ENCODE results near the gene ZNF385C.
A peak's percentile ranks its signal among the peaks of the same experiment; 100 is the strongest.

ZNF385C gene

DNA sequence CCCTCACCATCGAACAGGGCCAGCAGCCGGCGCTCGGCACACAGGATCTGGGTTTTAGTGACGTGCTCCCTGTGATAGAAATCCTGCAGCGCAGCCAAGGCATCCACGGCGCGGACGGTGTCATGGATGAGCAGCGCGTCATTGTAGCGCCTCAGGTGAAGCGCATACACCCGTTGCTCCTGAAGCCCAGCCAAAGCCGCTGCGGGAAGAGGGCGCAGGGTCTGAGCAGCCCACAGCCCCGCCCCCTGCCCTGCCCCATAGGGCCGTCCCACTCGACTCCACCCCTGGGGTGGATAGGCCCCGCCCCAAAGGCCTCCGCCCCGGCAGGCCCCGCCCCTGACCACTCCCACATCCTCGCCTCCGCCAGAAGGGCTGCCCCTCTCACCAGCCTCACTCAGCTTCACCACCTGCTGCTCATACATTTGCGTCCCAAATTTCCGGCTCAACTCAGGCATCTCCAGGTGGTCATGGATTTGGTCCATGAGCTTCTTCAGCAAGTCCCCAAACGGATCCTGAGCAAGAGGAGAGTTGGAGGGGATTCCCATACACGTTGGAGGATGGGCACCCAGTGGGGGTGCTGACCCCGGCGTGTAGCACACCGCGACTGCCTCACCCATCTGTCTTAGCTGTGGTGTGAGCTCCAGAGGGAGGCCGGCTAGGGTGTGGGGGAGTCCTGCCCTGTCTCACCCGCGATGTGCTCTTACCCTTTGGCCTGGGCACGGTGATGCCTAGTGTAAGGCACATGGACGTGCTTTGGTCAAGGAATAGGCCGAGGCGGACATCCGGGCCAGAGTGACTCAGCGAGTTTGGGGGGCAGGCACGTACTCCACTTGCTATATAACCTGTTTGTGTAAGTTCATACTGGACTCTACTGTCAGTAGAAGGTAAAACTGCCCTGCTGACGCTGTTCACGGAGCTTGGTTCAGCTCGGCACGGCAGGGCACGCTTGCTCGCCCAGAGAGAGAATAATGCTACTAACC lies 9.6 kb upstream of the ZNF385C start:
- no peak overlapping the region for H3K27ac ChIP-seq (ENCODE audit: low read length)
- no peaks in the 10 kb centered on the region for H3K27me3 ChIP-seq (ENCODE audit: control insufficient read depth, insufficient read depth, low read length)
- peak overlapping the region; percentile 39 for H3K4me3 ChIP-seq (ENCODE audit: low read length)
- 0 out of 2 replicates have a peak, but pooled peaks cover 2% of the 10 kb centered on the region for H3K36me3 ChIP-seq (ENCODE audit: control insufficient read depth, insufficient read depth, low read length)
- H3K4me1 ChIP-seq (ENCODE audit: control insufficient read depth, insufficient read depth, low read length) = peaks cover 9% of the 10 kb centered on the region
- WGBS (ENCODE audit: insufficient coverage, insufficient read length) = no CpG with 5 or more reads among the region's 51 CpGs
- no peaks in the 10 kb centered on the region for H3K9me3 ChIP-seq (ENCODE audit: control insufficient read depth, insufficient read depth, low read length)
- peak; percentile 64 for DNase-seq (ENCODE audit: low read depth, low spot score)

DNA sequence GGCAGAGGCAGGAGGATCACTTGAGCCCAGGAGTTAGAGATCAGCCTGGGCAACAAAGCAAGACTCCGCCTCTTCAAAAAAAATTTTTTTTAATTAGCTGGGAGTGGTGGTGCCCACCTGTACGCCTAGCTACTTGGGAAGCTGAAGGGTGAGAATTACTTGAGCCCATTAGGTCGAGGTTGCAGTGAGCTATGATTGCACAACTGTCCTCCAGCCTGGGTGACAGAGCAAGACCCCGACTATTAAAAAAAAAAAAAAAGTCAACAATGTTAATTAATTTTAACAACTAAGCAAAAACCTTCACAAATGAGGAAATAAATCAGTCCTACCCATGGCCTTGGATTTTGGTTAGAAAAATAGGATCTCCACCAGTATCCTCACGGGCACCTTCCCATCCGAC lies 8.9 kb upstream of the ZNF385C start:
- no peak for DNase-seq (ENCODE audit: low read depth, low spot score)
- H3K36me3 ChIP-seq (ENCODE audit: control insufficient read depth, insufficient read depth, low read length) = 0 out of 2 replicates have a peak, but pooled peaks cover 2% of the 10 kb centered on the region
- H3K9me3 ChIP-seq (ENCODE audit: control insufficient read depth, insufficient read depth, low read length) = no peaks in the 10 kb centered on the region
- WGBS (ENCODE audit: insufficient coverage, insufficient read length) = no CpG with 5 or more reads among the region's 6 CpGs
- H3K27me3 ChIP-seq (ENCODE audit: control insufficient read depth, insufficient read depth, low read length) = no peaks in the 10 kb centered on the region
- H3K27ac ChIP-seq (ENCODE audit: low read length) = no peak overlapping the region
- H3K4me3 ChIP-seq (ENCODE audit: low read length) = peak overlapping the region; percentile 39; the same call in 1 of the 2 replicates
- peaks cover 9% of the 10 kb centered on the region for H3K4me1 ChIP-seq (ENCODE audit: control insufficient read depth, insufficient read depth, low read length)

DNA sequence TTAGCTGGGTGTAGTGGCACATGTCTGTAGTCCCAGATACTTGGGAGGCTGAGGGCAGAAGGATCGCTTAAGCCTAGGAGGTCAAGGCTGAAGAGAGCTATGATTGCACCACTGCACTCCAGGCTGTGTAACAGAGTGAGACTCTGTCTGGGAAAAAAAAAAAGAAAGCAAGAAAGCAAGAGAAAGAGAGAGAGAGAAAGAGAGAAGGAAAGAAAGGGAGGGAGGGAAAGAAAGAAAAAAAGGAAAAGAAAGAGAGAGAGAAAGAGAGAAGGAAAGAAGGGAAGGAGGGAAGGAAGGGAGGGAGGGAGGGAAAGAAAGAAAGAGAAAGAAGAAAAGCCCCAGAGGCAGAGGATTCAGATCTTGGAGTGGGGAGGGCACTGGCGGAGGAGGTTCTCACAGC lies 7.7 kb upstream of the ZNF385C start:
- Histone ChIP-seq H3K36me3 (ENCODE audit: control insufficient read depth, insufficient read depth, low read length) (0 out of 2 replicates have a peak, but pooled peaks cover 2% of the 10 kb centered on the region), H3K4me3 (ENCODE audit: low read length) (no peak overlapping the region), H3K4me1 (ENCODE audit: control insufficient read depth, insufficient read depth, low read length) (peaks cover 9% of the 10 kb centered on the region), H3K9me3 (ENCODE audit: control insufficient read depth, insufficient read depth, low read length) (no peaks in the 10 kb centered on the region), H3K27ac (ENCODE audit: low read length) (no peak overlapping the region), H3K27me3 (ENCODE audit: control insufficient read depth, insufficient read depth, low read length) (no peaks in the 10 kb centered on the region)
- DNase-seq (ENCODE audit: low read depth, low spot score) = no peak
- no CpG with 5 or more reads among the region's 2 CpGs for WGBS (ENCODE audit: insufficient coverage, insufficient read length)

DNA sequence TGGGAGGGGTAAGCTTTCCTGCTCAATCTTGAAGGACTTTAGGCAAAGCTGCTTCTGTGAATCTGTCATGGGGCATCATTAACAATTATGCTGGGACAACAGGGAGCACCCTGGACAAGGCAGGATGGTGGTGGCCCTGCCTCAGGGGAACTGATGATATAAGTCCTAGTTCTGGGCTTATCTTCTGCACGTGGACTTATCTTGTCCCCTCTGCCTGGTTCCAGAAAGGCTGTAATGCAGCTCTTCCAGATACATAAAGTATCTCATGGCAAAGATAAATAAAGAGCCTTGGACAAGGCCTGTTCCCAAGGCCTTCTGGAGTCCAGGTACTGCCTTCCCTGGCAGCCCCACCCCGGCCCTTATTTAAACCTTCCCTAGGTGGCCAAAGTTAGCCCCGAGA lies 6.0 kb upstream of the ZNF385C start:
- no peaks in the 10 kb centered on the region for H3K27me3 ChIP-seq (ENCODE audit: control insufficient read depth, insufficient read depth, low read length)
- no peak overlapping the region for H3K27ac ChIP-seq (ENCODE audit: low read length)
- H3K9me3 ChIP-seq (ENCODE audit: control insufficient read depth, insufficient read depth, low read length) = no peaks in the 10 kb centered on the region
- no CpG with 5 or more reads among the region's 3 CpGs for WGBS (ENCODE audit: insufficient coverage, insufficient read length)
- DNase-seq (ENCODE audit: low read depth, low spot score) = no peak
- 0 out of 2 replicates have a peak, but pooled peaks cover 2% of the 10 kb centered on the region for H3K36me3 ChIP-seq (ENCODE audit: control insufficient read depth, insufficient read depth, low read length)
- no peak overlapping the region for H3K4me3 ChIP-seq (ENCODE audit: low read length)
- peaks cover 9% of the 10 kb centered on the region for H3K4me1 ChIP-seq (ENCODE audit: control insufficient read depth, insufficient read depth, low read length)

DNA sequence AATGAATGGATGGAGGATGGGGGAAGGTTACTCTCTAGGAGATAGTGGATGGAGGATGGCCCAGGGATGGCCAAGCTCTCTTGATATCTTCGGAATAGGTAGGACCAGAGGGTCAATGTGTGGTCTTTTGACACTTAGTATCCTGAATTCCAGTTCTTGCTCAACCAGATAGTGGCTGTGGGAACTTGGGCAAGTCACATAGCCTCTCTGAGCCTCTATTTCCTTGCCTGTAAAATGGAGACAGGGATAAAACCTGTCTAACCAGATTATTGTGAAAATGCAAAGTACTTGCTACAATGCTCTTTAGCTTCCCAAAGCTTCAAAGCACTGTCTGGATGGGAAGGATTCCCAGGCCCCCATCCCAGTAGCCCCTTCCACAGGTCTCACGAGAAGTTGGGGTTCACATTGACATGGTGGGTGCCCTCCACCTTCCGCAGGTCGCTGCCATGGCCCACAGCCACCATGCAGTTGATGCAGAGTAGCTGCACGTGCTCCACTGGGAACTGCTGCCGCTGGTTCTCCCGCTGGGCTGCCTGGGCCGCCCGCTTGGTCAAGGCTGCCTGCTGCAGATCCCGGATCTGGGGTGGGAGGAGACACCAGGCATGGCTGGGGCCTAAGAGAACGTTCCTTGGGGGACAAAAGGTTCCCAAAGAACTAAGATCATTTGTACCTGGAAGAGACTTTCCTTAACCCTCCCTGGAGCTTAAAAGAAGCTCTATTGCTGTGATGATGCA lies 5.1 kb upstream of the ZNF385C start:
- Histone ChIP-seq H3K27ac (ENCODE audit: low read length) (no peak overlapping the region), H3K4me1 (ENCODE audit: control insufficient read depth, insufficient read depth, low read length) (peaks cover 8% of the 10 kb centered on the region), H3K4me3 (ENCODE audit: low read length) (no peak overlapping the region), H3K27me3 (ENCODE audit: control insufficient read depth, insufficient read depth, low read length) (no peaks in the 10 kb centered on the region), H3K9me3 (ENCODE audit: control insufficient read depth, insufficient read depth, low read length) (no peaks in the 10 kb centered on the region), H3K36me3 (ENCODE audit: control insufficient read depth, insufficient read depth, low read length) (0 out of 2 replicates have a peak, but pooled peaks cover 2% of the 10 kb centered on the region)
- no CpG with 5 or more reads among the region's 11 CpGs for WGBS (ENCODE audit: insufficient coverage, insufficient read length)
- no peak for DNase-seq (ENCODE audit: low read depth, low spot score)

DNA sequence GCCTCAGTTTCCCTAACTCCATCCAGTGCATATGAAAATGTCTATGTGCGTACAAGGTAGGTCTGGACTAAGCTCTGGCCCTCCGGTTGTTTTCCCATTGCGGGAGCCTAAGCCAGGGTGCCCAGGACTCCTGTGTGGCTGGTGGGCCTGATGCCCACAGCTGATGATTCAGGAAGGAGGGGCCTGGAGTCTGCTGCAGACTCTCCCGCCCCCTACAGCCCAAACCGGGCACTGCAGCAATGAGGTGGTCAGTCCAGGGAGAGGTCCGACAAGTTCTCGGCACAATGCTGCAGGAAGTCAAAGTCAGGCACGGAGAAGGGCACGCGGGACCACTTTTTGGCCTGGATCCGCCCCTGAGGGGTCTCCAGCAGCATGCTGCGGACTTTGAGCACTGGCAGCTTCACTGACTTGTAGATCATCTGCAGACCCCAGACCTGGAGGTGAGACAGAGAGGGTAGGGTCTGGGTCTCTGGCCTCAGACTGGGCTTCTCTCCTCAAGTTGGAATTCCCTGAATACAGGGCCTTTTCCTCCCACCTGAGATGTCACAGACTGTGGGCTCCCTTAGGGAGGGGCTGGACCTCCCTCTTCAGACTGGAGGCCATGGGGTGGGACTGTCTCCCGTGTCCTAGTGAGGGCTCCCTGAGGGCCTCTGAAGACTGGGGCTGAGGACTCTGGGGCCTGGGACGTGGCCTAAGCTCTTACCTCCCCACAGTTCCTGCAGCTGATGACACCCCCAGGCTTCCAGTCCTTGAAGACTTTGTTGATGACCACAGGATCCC lies 3.4 kb upstream of the ZNF385C start:
- Histone ChIP-seq H3K4me3 (ENCODE audit: low read length) (no peak overlapping the region), H3K4me1 (ENCODE audit: control insufficient read depth, insufficient read depth, low read length) (peaks cover 3% of the 10 kb centered on the region), H3K36me3 (ENCODE audit: control insufficient read depth, insufficient read depth, low read length) (0 out of 2 replicates have a peak, but pooled peaks cover 2% of the 10 kb centered on the region), H3K27me3 (ENCODE audit: control insufficient read depth, insufficient read depth, low read length) (peaks cover 13% of the 10 kb centered on the region; the same call in 1 of the 2 replicates), H3K27ac (ENCODE audit: low read length) (no peak overlapping the region), H3K9me3 (ENCODE audit: control insufficient read depth, insufficient read depth, low read length) (no peaks in the 10 kb centered on the region)
- peak; percentile 77 for DNase-seq (ENCODE audit: low read depth, low spot score)
- WGBS (ENCODE audit: insufficient coverage, insufficient read length) = no CpG with 5 or more reads among the region's 14 CpGs

DNA sequence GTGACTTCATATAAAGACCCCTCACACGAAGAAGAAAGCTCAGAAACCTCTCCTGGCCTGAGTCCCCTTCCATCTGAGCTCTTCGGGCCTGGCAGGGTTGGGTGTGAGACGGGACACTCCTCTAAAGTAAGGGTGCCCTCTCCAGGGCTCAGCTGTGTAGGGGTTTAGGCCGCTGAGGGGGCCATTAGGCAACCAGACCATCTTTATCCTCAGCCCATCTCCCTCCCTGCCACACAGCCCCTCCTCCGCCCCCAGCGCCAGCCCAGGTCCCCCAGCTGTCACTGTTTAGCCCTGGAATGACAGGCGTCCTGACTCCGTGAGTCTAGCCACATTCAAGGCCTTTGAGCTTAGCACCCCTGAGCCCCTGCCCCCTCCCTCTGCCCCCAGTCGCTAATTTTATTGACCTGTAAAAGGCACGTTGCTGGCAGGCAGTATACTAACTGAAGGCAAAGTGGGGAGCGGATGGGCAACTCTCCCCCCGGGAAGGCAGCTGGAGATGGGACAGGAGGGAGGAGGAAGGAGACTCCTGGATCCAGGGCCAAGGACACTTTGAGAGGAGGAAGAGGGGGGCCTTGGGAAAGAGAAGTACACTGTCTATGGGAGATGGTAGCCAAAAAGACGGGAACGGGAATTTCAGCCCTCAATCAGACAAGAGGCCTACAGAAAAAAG lies 592 bp upstream of the ZNF385C start:
- peaks cover 13% of the 10 kb centered on the region; the same call in 1 of the 2 replicates for H3K27me3 ChIP-seq (ENCODE audit: control insufficient read depth, insufficient read depth, low read length)
- no CpG with 5 or more reads among the region's 14 CpGs for WGBS (ENCODE audit: insufficient coverage, insufficient read length)
- peak overlapping the region; percentile 21; the same call in 1 of the 2 replicates for H3K4me3 ChIP-seq (ENCODE audit: low read length)
- peaks cover 5% of the 10 kb centered on the region; the same call in 1 of the 2 replicates for H3K36me3 ChIP-seq (ENCODE audit: control insufficient read depth, insufficient read depth, low read length)
- peaks cover 3% of the 10 kb centered on the region for H3K4me1 ChIP-seq (ENCODE audit: control insufficient read depth, insufficient read depth, low read length)
- H3K9me3 ChIP-seq (ENCODE audit: control insufficient read depth, insufficient read depth, low read length) = no peaks in the 10 kb centered on the region
- no peak overlapping the region for H3K27ac ChIP-seq (ENCODE audit: low read length)
- DNase-seq (ENCODE audit: low read depth, low spot score) = no peak

DNA sequence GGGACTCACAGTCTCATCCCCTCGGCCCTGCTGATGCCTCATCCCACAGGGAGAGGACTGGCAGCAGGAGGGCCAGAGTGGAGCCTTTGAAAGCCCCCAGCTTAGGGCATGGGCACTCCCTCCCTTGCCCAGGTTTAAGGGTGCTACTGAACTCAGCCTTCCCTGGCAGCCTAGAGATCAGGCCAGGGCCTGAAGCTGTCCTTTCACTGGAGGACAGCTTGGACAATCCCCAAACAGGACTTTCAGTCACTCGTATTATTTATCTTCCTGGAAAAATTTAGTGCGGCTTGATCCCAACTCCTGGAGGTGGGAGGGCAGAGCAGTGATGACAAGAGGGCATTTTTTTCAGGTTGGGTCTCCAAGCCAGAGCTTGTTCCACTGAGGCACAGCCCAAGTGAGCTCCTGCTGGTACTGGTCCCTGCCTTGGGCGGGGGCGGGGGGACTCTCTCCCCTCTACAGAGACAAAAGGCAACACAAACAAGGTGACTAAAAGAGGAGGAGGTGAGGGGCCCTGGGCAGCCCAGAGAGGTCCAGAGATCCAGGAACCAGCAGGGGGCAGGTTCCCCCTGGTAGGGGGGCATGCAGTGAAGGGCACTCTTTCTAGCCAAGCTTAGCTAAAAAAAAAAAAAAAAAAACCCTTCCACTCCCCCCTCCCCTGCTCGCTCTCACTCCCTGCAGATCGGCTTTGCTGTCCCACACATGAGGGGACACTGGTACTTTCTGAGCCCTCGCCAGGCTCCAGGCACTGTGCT lies 1.7 kb downstream of the ZNF385C start:
- peaks cover 3% of the 10 kb centered on the region; the same call in 1 of the 2 replicates for H3K36me3 ChIP-seq (ENCODE audit: control insufficient read depth, insufficient read depth, low read length)
- H3K27me3 ChIP-seq (ENCODE audit: control insufficient read depth, insufficient read depth, low read length) = peaks cover 13% of the 10 kb centered on the region; the same call in 1 of the 2 replicates
- H3K4me3 ChIP-seq (ENCODE audit: low read length) = no peak overlapping the region
- H3K9me3 ChIP-seq (ENCODE audit: control insufficient read depth, insufficient read depth, low read length) = no peaks in the 10 kb centered on the region
- DNase-seq (ENCODE audit: low read depth, low spot score) = no peak
- no peak overlapping the region for H3K27ac ChIP-seq (ENCODE audit: low read length)
- peaks cover 1% of the 10 kb centered on the region for H3K4me1 ChIP-seq (ENCODE audit: control insufficient read depth, insufficient read depth, low read length)
- no CpG with 5 or more reads among the region's 8 CpGs for whole genome bisulfite sequencing (ENCODE audit: insufficient coverage, insufficient read length)
